GM23338 (cell line): ENCODE data around the gene LDHD.

Experiments used
- CREB1 ChIP-seq: fragments of 250-450 bp; sonication (Bioruptor Pico); IDR thresholded peaks from 2 replicates; pipeline ENCODE4 v1.5.0; 2020; ENCODE audit warnings: low read depth, mild to moderate bottlenecking, moderate library complexity
- EZH2 ChIP-seq: fragments of 200-600 bp; sonication (generic); IDR thresholded peaks from one replicate; pipeline ENCODE4 v1.8.0; 2017; ENCODE audit warnings: antibody characterized with exemption, mild to moderate bottlenecking, low read depth; ENCODE audit not compliant: unreplicated experiment
- EZH2phosphoT487 ChIP-seq: fragments of 200-600 bp; sonication (generic); IDR thresholded peaks from one replicate; pipeline ENCODE4 v1.8.1; 2018; ENCODE audit warnings: antibody characterized with exemption; ENCODE audit not compliant: unreplicated experiment
- JUNB ChIP-seq: IDR thresholded peaks from one replicate; pipeline ENCODE4 v1.6.1; 2016; ENCODE audit warnings: antibody characterized with exemption; ENCODE audit not compliant: unreplicated experiment
- NANOG ChIP-seq: IDR thresholded peaks from 2 replicates; pipeline ENCODE4 v1.6.1; 2016; ENCODE audit warnings: antibody characterized with exemption, borderline replicate concordance
- POLR2AphosphoS5 ChIP-seq: IDR thresholded peaks from 2 replicates; pipeline ENCODE4 v1.6.1; 2016; ENCODE audit warnings: antibody characterized with exemption, low read depth
- STAT1 ChIP-seq: IDR thresholded peaks from one replicate; pipeline ENCODE4 v1.6.1; 2016; ENCODE audit warnings: antibody characterized with exemption; ENCODE audit not compliant: unreplicated experiment
- ZNF114 ChIP-seq: fragments of 250-450 bp; sonication (Bioruptor Pico); IDR thresholded peaks from 2 replicates; pipeline ENCODE4 v1.5.0; 2020; ENCODE audit warnings: mild to moderate bottlenecking, moderate library complexity
- ZNF331 ChIP-seq: fragments of 250-450 bp; sonication (Bioruptor Pico); IDR thresholded peaks from 2 replicates; pipeline ENCODE4 v1.5.0; 2020; ENCODE audit warnings: low read depth, mild to moderate bottlenecking, moderate library complexity
- TF ChIP-seq, protein P1 (sequence below): IDR thresholded peaks from one replicate; pipeline ENCODE4 v1.6.1; 2018; ENCODE audit warnings: antibody characterized with exemption; ENCODE audit not compliant: unreplicated experiment
- TF ChIP-seq, protein P2 (sequence below), 2 experiments: fragments of 200-600 bp in 1 of 2; sonication (generic) in 1 of 2; conservative IDR thresholded peaks; 2 replicates each; pipeline versions ENCODE4 v1.5.1 to v1.6.1; 2016 to 2017; ENCODE audit warnings: antibody characterized with exemption in 2 of 2, low read depth in 2 of 2, mild to moderate bottlenecking in 2 of 2, moderate library complexity in 1 of 2
- TF ChIP-seq, protein P3 (sequence below): fragments of 250-450 bp; sonication (Bioruptor Pico); IDR thresholded peaks from 2 replicates; pipeline ENCODE4 v1.5.0; 2020; ENCODE audit warnings: mild to moderate bottlenecking, moderate library complexity
- TF ChIP-seq, protein P4 (sequence below): IDR thresholded peaks from 2 replicates; pipeline ENCODE4 v1.6.1; 2016; ENCODE audit warnings: antibody characterized with exemption

GRCh38 chr16:75112734-75113491 is 3.7 kb downstream of the LDHD start:
- TF ChIP-seq, protein P1, sequence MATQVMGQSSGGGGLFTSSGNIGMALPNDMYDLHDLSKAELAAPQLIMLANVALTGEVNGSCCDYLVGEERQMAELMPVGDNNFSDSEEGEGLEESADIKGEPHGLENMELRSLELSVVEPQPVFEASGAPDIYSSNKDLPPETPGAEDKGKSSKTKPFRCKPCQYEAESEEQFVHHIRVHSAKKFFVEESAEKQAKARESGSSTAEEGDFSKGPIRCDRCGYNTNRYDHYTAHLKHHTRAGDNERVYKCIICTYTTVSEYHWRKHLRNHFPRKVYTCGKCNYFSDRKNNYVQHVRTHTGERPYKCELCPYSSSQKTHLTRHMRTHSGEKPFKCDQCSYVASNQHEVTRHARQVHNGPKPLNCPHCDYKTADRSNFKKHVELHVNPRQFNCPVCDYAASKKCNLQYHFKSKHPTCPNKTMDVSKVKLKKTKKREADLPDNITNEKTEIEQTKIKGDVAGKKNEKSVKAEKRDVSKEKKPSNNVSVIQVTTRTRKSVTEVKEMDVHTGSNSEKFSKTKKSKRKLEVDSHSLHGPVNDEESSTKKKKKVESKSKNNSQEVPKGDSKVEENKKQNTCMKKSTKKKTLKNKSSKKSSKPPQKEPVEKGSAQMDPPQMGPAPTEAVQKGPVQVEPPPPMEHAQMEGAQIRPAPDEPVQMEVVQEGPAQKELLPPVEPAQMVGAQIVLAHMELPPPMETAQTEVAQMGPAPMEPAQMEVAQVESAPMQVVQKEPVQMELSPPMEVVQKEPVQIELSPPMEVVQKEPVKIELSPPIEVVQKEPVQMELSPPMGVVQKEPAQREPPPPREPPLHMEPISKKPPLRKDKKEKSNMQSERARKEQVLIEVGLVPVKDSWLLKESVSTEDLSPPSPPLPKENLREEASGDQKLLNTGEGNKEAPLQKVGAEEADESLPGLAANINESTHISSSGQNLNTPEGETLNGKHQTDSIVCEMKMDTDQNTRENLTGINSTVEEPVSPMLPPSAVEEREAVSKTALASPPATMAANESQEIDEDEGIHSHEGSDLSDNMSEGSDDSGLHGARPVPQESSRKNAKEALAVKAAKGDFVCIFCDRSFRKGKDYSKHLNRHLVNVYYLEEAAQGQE = no peak
- TF ChIP-seq, protein P2, sequence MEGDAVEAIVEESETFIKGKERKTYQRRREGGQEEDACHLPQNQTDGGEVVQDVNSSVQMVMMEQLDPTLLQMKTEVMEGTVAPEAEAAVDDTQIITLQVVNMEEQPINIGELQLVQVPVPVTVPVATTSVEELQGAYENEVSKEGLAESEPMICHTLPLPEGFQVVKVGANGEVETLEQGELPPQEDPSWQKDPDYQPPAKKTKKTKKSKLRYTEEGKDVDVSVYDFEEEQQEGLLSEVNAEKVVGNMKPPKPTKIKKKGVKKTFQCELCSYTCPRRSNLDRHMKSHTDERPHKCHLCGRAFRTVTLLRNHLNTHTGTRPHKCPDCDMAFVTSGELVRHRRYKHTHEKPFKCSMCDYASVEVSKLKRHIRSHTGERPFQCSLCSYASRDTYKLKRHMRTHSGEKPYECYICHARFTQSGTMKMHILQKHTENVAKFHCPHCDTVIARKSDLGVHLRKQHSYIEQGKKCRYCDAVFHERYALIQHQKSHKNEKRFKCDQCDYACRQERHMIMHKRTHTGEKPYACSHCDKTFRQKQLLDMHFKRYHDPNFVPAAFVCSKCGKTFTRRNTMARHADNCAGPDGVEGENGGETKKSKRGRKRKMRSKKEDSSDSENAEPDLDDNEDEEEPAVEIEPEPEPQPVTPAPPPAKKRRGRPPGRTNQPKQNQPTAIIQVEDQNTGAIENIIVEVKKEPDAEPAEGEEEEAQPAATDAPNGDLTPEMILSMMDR (conservative IDR thresholded peaks at IDR 0.05; ENCODE audit: low read depth in 2 of 2) = no peak
- TF ChIP-seq EZH2 (no peak), ZNF331 (CRISPR knock-in tag) (no peak), CREB1 (CRISPR knock-in tag) (no peak), POLR2AphosphoS5 (no peak; the same call in 1 of the 2 replicates), EZH2phosphoT487 (no peak), STAT1 (no peak), JUNB (no peak), NANOG (no peak), ZNF114 (no peak)
- TF ChIP-seq, protein P3, sequence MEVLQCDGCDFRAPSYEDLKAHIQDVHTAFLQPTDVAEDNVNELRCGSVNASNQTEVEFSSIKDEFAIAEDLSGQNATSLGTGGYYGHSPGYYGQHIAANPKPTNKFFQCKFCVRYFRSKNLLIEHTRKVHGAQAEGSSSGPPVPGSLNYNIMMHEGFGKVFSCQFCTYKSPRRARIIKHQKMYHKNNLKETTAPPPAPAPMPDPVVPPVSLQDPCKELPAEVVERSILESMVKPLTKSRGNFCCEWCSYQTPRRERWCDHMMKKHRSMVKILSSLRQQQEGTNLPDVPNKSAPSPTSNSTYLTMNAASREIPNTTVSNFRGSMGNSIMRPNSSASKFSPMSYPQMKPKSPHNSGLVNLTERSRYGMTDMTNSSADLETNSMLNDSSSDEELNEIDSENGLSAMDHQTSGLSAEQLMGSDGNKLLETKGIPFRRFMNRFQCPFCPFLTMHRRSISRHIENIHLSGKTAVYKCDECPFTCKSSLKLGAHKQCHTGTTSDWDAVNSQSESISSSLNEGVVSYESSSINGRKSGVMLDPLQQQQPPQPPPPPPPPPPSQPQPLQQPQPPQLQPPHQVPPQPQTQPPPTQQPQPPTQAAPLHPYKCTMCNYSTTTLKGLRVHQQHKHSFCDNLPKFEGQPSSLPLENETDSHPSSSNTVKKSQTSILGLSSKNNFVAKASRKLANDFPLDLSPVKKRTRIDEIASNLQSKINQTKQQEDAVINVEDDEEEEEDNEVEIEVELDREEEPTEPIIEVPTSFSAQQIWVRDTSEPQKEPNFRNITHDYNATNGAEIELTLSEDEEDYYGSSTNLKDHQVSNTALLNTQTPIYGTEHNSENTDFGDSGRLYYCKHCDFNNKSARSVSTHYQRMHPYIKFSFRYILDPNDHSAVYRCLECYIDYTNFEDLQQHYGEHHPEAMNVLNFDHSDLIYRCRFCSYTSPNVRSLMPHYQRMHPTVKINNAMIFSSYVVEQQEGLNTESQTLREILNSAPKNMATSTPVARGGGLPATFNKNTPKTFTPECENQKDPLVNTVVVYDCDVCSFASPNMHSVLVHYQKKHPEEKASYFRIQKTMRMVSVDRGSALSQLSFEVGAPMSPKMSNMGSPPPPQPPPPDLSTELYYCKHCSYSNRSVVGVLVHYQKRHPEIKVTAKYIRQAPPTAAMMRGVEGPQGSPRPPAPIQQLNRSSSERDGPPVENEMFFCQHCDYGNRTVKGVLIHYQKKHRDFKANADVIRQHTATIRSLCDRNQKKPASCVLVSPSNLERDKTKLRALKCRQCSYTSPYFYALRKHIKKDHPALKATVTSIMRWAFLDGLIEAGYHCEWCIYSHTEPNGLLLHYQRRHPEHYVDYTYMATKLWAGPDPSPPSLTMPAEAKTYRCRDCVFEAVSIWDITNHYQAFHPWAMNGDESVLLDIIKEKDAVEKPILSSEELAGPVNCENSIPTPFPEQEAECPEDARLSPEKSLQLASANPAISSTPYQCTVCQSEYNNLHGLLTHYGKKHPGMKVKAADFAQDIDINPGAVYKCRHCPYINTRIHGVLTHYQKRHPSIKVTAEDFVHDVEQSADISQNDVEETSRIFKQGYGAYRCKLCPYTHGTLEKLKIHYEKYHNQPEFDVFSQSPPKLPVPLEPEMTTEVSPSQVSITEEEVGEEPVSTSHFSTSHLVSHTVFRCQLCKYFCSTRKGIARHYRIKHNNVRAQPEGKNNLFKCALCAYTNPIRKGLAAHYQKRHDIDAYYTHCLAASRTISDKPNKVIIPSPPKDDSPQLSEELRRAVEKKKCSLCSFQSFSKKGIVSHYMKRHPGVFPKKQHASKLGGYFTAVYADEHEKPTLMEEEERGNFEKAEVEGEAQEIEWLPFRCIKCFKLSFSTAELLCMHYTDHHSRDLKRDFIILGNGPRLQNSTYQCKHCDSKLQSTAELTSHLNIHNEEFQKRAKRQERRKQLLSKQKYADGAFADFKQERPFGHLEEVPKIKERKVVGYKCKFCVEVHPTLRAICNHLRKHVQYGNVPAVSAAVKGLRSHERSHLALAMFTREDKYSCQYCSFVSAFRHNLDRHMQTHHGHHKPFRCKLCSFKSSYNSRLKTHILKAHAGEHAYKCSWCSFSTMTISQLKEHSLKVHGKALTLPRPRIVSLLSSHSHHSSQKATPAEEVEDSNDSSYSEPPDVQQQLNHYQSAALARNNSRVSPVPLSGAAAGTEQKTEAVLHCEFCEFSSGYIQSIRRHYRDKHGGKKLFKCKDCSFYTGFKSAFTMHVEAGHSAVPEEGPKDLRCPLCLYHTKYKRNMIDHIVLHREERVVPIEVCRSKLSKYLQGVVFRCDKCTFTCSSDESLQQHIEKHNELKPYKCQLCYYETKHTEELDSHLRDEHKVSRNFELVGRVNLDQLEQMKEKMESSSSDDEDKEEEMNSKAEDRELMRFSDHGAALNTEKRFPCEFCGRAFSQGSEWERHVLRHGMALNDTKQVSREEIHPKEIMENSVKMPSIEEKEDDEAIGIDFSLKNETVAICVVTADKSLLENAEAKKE (CRISPR knock-in tag) = no peak
- TF ChIP-seq, protein P4, sequence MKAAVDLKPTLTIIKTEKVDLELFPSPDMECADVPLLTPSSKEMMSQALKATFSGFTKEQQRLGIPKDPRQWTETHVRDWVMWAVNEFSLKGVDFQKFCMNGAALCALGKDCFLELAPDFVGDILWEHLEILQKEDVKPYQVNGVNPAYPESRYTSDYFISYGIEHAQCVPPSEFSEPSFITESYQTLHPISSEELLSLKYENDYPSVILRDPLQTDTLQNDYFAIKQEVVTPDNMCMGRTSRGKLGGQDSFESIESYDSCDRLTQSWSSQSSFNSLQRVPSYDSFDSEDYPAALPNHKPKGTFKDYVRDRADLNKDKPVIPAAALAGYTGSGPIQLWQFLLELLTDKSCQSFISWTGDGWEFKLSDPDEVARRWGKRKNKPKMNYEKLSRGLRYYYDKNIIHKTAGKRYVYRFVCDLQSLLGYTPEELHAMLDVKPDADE = no peak
